KMS-11 (cell line): ENCODE measurements around the gene CIAO2B.
A peak's percentile ranks its signal among the peaks of the same experiment; 100 is the strongest.

Experiments used
- H2AFZ ChIP-seq: fragments of 200-600 bp; sonication (generic); 2 replicates; pipeline ENCODE4 v1.6.1; 2016; ENCODE audit warnings: antibody characterized with exemption, mixed run types, low read depth
- H3K27ac ChIP-seq: fragments of 200-600 bp; sonication (generic); 2 replicates; pipeline ENCODE4 v1.6.1; 2016; ENCODE audit warnings: mild to moderate bottlenecking, mixed run types
- H3K27me3 ChIP-seq: fragments of 200-600 bp; sonication (generic); 2 replicates; pipeline ENCODE4 v1.6.1; 2017; ENCODE audit warnings: mild to moderate bottlenecking, low read depth, mixed run types, moderate library complexity; ENCODE audit not compliant: insufficient read depth
- H3K36me3 ChIP-seq: fragments of 200-600 bp; sonication (generic); 2 replicates; pipeline ENCODE4 v1.6.1; 2017; ENCODE audit warnings: mild to moderate bottlenecking, mixed run types; ENCODE audit not compliant: insufficient read depth
- H3K4me1 ChIP-seq: fragments of 200-600 bp; sonication (generic); 2 replicates; pipeline ENCODE4 v1.6.1; 2016; ENCODE audit warnings: mild to moderate bottlenecking, low read depth, mixed run types; ENCODE audit not compliant: poor library complexity, severe bottlenecking
- H3K4me2 ChIP-seq: fragments of 200-600 bp; sonication (generic); 2 replicates; pipeline ENCODE4 v1.7.0; 2016; ENCODE audit warnings: mild to moderate bottlenecking, mixed run types
- H3K4me3 ChIP-seq: fragments of 200-600 bp; sonication (generic); IDR thresholded peaks from 2 replicates; pipeline ENCODE4 v1.6.1; 2017; ENCODE audit warnings: low read depth, low read length, mixed read lengths; ENCODE audit not compliant: insufficient read depth
- H3K79me2 ChIP-seq: fragments of 200-600 bp; sonication (generic); 2 replicates; pipeline ENCODE4 v1.6.1; 2016; ENCODE audit warnings: low read depth, mixed run types; ENCODE audit not compliant: insufficient read depth
- H3K9ac ChIP-seq: fragments of 200-600 bp; sonication (generic); 2 replicates; pipeline ENCODE4 v1.6.1; 2016; ENCODE audit warnings: mild to moderate bottlenecking, mixed run types
- H4K20me1 ChIP-seq: fragments of 200-600 bp; sonication (generic); 2 replicates; pipeline ENCODE4 v1.6.1; 2016; ENCODE audit warnings: mild to moderate bottlenecking, mixed run types; ENCODE audit not compliant: insufficient read depth
- CTCF ChIP-seq: fragments of 200-600 bp; sonication (generic); conservative IDR thresholded peaks from 2 replicates; pipeline ENCODE4 v1.6.1; 2017; ENCODE audit warnings: low read depth, mild to moderate bottlenecking, antibody characterized with exemption, low read length, moderate library complexity, mixed read lengths

The CIAO2B gene

GRCh38 chr16:66934138-66934838, at the start of gene CIAO2B:
Gene CIAO2B (minus strand): TSS chr16:66934402. CDS start chr16:66934364, 38 bp downstream.
- H3K4me2 ChIP-seq: peak within 1 kb of the TSS; percentile 98
- TF ChIP-seq CTCF: no peak
- H3K4me3 ChIP-seq: no peak within 1 kb of the TSS
- no peaks in the 10 kb centered on the region for H3K27me3 ChIP-seq
- no peaks in the 10 kb centered on the region for H3K36me3 ChIP-seq
- 0 out of 2 replicates have a peak within 1 kb of the TSS, but pooled peaks have one; percentile 18 for H3K27ac ChIP-seq
- H2AFZ ChIP-seq: peak within 1 kb of the TSS; percentile 60
- H3K4me1 ChIP-seq: peaks cover 29% of the 10 kb centered on the region
- H3K79me2 ChIP-seq: peaks cover 22% of the 10 kb centered on the region
- no peaks in the 10 kb centered on the region for H4K20me1 ChIP-seq
- H3K9ac ChIP-seq: peak within 1 kb of the TSS; percentile 59

- H3K9ac ChIP-seq: no peak overlapping the region
- H3K4me2 ChIP-seq: no peak overlapping the region
- no peaks in the 10 kb centered on the region for H3K27me3 ChIP-seq
- no peak overlapping the region for H3K27ac ChIP-seq
- peaks cover under 1% of the 10 kb centered on the region for H3K4me1 ChIP-seq
- no peaks in the 10 kb centered on the region for H3K36me3 ChIP-seq
- no peaks in the 10 kb centered on the region for H4K20me1 ChIP-seq
- H3K79me2 ChIP-seq: no peaks in the 10 kb centered on the region
- H2AFZ ChIP-seq: no peak overlapping the region
- no peak overlapping the region for H3K4me3 ChIP-seq
- TF ChIP-seq CTCF: no peak
Observed at GRCh38 chr16:66983033-66983432, 48.8 kb upstream of the CIAO2B start.

GRCh38 chr16:66979011-66979717, 45.0 kb upstream of the CIAO2B start:
- Histone ChIP-seq H3K4me3 (no peak overlapping the region), H3K4me2 (no peak overlapping the region), H3K9ac (no peak overlapping the region), H3K4me1 (peaks cover 10% of the 10 kb centered on the region), H3K27ac (no peak overlapping the region), H2AFZ (no peak overlapping the region), H3K36me3 (no peaks in the 10 kb centered on the region), H4K20me1 (no peaks in the 10 kb centered on the region), H3K27me3 (no peaks in the 10 kb centered on the region), H3K79me2 (no peaks in the 10 kb centered on the region)
- TF ChIP-seq CTCF: no peak

- no peak overlapping the region for H3K4me2 ChIP-seq
- H3K27ac ChIP-seq: no peak overlapping the region
- H4K20me1 ChIP-seq: no peaks in the 10 kb centered on the region
- no peak overlapping the region for H3K4me3 ChIP-seq
- no peaks in the 10 kb centered on the region for H3K36me3 ChIP-seq
- H2AFZ ChIP-seq: peak overlapping the region; percentile 47; the same call in 1 of the 2 replicates
- H3K27me3 ChIP-seq: 0 out of 2 replicates have a peak, but pooled peaks cover 2% of the 10 kb centered on the region
- no peaks in the 10 kb centered on the region for H3K79me2 ChIP-seq
- H3K4me1 ChIP-seq: peaks cover 10% of the 10 kb centered on the region
- peak; percentile 94 for TF ChIP-seq CTCF
- H3K9ac ChIP-seq: no peak overlapping the region
Observed at GRCh38 chr16:66977341-66978113, 43.3 kb upstream of the CIAO2B start.
